LNCAP (cell line): ENCODE data around the gene SYNDIG1.

ENCODE experiments used
- TF ChIP-seq, protein P1 (sequence below): fragments of 450-650 bp; IDR thresholded peaks from 2 replicates; pipeline ENCODE4 v1.5.1; 2017; ENCODE audit warnings: mild to moderate bottlenecking

The SYNDIG1 gene

DNA sequence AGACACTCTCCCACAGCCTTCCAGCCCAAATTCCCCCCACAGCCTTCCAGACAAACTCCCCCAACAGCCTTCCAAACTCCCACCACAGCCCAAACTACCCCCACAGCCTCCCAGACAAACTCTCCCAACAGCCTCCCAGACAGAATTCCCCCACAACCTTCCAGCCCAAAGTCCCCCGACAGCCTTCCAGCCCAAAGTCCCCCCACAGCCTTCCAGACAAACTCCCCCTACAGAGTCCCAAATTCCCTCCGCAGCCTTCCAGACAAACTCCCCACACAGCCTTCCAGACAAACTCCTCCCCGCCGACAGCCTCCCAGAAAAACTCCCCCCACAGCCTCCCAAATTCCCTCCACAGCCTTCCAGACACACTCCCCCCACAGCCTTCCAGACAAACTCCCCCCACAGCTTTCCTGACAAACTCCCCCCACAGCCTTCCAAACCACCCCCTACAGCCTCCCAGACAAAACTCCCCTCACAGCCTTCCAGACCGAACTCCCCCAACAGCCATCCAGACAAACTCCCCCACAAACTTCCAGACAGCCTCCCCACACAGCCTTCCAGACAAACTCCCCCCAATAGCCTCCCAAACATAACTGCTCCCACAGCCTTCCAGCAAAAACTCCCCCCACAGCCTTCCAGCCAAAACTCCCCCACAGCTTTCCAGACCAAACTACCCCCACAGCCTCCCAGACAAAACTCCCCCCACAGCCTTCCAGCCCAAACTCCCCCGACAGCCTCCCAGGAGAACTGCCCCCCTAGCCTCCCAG is 38.0 kb upstream of the SYNDIG1 start:
- TF ChIP-seq, protein P1, sequence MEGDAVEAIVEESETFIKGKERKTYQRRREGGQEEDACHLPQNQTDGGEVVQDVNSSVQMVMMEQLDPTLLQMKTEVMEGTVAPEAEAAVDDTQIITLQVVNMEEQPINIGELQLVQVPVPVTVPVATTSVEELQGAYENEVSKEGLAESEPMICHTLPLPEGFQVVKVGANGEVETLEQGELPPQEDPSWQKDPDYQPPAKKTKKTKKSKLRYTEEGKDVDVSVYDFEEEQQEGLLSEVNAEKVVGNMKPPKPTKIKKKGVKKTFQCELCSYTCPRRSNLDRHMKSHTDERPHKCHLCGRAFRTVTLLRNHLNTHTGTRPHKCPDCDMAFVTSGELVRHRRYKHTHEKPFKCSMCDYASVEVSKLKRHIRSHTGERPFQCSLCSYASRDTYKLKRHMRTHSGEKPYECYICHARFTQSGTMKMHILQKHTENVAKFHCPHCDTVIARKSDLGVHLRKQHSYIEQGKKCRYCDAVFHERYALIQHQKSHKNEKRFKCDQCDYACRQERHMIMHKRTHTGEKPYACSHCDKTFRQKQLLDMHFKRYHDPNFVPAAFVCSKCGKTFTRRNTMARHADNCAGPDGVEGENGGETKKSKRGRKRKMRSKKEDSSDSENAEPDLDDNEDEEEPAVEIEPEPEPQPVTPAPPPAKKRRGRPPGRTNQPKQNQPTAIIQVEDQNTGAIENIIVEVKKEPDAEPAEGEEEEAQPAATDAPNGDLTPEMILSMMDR = no peak

DNA sequence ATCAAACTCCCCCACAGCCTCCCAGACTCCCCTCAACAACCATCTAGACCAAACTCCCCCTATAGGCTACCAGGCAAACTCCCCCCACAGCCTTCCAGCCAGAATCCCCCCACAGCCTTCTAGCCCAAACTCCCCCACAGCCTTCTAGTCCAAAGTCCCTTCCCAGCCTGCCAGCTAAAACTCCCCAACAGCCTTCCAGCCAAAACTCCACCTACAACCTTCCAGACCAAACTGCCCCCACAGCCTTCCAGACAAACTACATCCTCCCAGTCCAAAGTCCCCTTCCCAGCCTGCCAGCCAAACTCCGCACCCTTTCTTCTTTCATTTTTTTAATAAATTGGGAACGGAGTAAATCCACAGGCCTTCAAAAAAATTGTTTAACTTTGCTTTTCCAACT is 37.4 kb upstream of the SYNDIG1 start:
- TF ChIP-seq, protein P1 = no peak

DNA sequence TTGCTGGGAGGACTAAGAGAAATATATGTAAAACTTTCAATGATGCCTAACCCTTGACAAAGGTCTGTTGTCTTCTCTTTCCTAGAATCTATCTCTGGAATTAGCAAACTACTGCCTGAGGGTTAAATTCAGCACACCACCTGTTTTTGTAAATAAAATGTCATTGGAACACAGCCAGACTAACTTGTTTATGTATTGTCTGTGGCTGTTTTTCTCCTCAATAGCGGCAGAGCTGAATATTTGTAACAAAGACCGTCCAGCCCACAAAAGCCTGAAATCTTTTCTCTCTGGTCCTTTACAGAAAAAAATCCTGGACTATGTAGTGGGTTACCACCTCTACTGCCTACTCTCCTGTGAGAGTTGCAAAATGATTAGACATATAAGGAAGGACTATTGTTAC is 33.3 kb upstream of the SYNDIG1 start:
- TF ChIP-seq, protein P1 = no peak

DNA sequence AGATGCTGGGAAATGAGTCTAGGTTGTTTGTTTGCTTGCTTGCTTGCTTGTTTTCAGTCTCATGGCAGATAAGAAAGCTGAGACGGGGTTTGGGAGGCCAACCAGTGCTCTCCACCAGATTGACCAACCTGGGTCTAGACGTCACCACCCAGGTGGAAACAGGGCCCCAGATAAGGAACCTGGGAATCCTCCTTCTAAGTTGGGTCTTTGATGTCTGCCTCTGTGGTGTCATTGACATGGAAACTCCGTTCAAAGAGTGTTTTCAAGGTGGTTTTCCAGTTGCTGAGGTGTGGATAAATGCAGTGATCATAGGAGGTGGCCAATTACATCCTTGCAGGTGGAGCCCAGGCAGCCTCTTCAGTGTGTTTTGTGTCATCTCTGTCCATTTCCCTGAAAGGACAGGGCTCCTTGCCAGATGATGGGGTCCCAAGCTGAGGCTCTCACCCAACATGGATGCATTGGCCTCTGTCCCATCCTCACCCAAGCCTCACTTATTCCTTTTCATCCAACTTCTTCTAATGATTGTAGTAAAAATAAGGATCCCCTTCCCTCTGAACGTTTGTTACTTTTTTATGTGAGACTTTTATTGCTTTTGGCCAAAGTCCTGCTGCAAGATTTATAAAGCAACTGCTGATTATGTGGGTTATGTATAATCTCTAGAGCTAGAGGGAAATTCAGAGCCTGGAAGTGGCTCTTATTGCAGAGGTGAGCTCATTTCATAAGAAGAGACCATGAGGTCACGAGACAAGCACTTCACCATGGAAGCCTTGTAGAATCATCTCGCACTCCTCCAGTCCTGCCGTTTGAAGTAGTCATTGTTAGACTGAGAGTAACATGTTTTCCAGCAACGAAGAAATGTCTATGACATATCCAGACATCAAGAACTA is 32.0 kb upstream of the SYNDIG1 start:
- TF ChIP-seq, protein P1 = no peak

DNA sequence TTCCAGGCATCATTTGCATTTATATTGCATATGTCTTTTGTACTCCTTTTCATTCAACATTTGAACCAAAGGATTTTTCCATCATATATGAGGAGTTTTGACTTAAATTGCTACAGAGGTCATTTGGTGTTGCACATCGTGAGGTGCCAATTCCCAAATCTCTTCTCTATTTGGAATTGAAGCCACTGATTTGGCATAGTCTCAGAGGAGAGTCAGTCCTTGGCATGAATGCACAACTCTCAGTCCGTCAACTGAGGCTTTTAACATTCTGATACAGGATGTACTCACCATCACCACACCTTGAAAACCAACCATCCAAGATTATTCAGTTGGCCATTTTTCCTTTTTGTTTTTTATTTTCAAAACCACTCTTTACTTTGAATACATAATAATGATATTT is 31.1 kb upstream of the SYNDIG1 start:
- TF ChIP-seq, protein P1 = no peak

DNA sequence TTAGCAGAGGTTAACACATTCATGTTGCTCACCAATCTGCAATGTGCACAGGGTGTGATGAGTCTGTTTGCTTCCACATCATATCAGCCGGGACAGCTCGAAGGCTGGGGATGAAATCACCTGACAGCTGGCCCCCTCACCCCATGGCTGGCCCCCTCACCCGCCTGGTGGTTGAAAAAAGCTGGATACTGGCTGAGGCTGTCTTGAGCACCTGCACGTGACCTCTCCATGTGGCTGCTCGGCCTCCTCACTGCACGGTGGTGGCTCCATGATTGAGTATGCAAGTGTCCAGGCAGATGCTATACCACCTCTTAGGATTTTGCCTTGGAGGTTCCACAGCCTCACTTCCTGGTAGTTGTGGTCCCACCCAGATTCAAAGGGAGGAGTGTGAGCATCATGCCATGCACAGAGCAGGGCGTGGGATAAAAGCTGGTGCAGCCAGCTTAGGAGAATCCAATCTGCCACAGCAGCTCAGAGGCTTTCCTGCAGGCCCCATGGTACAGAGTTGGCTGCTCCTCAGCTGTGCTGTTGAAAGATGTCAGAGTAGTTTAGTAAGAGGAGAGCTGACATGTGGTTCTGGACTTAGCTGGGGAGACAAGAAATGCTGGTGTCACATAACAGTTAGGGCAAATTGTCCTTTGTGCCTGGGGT is 29.6 kb upstream of the SYNDIG1 start:
- TF ChIP-seq, protein P1 = no peak

DNA sequence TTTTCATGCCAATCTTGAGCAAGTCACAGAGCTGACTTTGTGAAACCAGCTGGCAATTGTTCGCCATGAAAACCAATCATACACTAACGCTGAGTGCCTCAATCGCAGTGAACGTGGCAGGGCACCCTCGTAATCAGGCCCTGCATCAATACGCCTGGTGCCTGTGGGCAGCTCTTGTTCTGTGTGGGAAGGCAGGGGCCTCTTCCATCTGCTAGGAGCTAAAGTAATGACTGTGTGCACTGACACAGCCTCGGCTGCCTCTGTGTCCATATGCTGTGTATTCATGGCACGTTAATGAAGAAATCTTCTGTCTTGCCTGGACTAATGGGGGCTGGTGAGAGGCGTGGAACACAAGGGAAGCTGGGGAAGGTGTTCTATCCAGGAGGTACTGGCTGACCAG is 27.8 kb upstream of the SYNDIG1 start:
- TF ChIP-seq, protein P1 = no peak
